LNCAP (cell line): ENCODE results near the gene RGS1.

ENCODE experiments used
- TF ChIP-seq, protein P1 (sequence below): fragments of 450-650 bp; IDR thresholded peaks from 2 replicates; pipeline ENCODE4 v1.5.1; 2017; ENCODE audit warnings: mild to moderate bottlenecking

RGS1 gene

DNA sequence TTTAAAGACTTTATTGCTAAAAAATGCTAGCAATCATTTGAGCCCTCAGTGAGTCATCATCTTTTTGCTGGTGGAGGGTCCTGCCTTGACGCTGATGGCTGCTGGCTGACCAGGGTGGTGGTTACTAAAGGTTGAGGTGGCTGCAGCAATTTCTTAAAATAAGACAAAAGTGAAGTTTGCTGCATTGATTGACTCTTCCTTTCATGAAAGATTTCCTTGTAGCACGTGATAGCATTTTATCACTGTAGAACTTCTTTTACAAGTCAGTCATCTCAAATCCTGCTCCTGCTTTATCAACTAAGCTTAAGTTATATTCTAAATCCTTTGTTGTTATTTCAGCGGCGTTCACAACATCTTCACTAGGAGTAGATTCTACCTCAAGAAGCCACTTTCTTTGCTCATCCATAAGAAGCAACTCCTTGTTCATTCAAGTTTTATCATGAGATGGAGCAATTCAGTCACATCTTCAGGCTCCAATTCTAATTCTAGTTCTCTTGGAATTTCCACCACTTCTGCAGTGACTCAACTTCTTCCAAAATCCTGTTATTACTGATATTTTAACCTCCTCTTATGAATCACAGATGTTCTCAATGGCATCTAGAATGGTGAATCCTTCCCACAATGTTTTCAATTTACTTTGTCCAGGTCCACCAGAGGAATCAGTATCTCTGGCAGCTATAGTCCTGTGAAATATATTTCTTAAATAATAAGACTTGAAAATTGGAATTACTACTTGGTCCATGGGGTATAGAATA is 17.6 kb upstream of the RGS1 start:
- TF ChIP-seq, protein P1, sequence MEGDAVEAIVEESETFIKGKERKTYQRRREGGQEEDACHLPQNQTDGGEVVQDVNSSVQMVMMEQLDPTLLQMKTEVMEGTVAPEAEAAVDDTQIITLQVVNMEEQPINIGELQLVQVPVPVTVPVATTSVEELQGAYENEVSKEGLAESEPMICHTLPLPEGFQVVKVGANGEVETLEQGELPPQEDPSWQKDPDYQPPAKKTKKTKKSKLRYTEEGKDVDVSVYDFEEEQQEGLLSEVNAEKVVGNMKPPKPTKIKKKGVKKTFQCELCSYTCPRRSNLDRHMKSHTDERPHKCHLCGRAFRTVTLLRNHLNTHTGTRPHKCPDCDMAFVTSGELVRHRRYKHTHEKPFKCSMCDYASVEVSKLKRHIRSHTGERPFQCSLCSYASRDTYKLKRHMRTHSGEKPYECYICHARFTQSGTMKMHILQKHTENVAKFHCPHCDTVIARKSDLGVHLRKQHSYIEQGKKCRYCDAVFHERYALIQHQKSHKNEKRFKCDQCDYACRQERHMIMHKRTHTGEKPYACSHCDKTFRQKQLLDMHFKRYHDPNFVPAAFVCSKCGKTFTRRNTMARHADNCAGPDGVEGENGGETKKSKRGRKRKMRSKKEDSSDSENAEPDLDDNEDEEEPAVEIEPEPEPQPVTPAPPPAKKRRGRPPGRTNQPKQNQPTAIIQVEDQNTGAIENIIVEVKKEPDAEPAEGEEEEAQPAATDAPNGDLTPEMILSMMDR: no peak

DNA sequence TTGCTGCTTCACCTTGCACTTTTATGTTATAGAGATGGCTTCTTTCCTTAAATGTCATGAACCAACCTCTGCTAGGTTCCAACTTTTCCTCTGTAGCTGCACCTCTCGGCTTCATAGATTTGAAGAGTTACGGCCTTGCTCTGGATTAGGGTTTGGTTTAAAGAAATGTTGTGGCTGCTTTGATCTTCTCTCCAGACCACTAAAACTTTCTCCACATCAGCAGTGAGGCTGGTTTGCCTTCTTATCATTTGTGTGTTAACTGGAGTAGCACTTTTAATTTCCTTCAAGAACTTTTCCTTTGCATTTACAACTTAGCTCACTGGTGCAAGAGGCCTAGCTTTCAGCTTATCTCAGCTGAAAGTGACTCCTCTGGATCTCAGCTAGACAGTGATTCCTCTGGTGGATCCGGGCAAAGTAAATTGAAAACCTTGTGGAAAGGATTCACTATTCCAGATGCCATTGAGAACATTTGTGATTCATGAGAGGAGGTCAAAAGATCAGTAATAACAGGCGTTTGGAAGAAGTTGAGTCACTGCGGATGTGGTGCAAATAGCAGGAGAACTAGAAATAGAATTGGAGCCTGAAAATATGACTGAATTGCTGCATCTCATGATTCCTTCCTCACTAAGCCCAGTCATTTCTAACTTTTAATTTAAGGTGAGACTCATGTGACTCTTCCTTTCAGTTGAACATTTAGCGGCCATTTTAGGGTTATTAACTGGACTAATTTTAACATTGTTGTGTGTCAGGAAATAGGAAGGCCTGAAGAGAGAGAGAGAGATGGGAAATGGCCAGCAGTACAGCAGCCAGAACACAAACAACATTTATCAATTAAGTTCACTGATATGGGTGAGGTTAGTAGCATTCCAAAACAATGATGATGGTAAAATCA is 16.2 kb upstream of the RGS1 start:
- TF ChIP-seq, protein P1: no peak

DNA sequence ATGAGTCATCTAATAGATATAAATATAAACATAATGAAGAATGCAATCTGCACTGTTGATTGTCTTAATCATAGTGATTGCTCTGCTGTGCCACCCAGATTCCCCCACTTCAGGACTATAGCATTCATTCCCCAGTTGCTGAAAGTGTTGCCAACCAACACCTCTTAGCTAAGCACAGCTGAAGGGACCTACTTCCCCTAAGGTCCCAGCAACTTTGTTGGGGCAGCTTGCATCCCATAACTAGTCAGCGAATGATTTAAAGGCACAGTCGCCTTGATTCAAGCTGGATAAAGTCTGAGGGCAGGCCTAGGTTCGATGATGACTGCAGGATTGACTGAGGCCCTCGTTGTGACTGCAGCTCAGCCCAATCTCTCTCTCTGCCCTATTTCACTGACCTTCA is 14.3 kb upstream of the RGS1 start:
- TF ChIP-seq, protein P1: no peak

DNA sequence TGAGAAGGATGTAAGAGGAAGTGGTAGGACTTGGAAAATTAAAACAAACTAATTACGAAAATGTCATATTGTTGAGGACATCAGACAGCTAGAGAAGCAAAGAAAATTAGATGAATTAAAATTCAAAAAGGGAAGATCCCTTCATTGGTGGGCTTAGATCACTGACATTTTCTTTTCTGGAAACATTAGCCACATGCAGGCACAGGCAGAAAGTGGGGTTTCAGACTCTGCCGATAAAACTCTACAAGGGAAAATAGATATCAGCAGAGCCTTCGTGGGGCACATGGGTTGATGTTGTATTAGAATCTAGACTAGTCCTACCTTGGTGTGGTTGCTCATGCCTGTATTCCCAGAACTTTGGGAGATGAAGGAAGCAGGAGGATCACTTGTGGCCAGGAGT is 12.4 kb upstream of the RGS1 start:
- TF ChIP-seq, protein P1: no peak

DNA sequence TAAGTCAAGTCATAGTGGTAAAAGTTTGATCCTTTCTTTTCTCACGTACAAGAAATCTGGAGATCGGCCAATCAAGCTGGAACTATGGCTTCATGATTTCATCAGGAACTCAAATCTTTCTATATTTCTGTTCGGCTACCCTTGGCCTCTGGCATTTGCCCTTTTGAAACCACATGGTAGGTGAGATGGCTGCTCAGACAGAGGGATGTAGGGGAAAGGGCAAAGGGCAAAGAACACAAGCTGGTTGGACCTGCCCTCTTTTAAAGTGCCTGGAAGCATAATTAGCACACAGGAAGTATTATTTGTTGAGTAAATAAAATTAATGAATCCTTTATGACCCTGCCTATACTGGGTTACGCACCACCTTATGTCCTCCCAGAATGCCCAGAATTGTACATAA is 11.5 kb upstream of the RGS1 start:
- TF ChIP-seq, protein P1: no peak

DNA sequence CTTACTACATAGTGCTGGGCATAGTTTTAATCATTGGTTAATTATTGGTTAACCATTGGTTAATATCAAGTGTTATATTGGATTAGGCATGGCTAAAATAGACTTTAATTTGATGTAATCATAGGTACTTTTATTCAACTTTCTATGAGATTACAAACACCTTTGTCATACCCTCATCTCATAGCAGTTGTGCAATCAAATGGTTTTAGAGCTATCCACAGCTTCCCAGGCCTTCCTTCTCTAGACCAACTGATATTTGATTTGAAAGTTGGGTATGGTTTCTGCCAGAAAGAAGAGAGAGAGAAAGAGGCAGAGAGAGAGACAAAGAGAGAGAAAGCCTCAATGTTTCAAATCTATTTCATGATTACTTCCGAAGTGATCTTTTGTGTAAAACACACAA is 9.6 kb upstream of the RGS1 start:
- TF ChIP-seq, protein P1: no peak

DNA sequence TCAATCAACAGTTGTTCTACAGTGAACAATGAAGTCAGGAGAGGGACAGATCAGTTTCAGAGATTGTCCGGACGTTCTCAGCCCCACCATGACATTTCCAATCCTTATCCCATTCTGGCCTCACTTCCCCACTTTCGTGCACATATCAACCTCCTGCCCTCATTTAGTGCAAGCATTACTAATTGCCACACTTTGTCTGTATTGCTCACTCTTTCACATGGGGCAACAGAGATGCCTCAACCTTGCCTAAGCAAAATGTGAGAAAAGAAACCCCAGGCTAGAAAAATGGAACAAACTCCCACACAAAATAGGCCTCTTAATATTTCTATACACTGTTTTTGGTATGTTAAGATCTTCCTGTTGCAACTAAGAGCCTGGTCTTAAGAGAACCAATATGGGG is 8.9 kb upstream of the RGS1 start:
- TF ChIP-seq, protein P1: no peak
